DMS53 (cell line): ENCODE data around the gene SLC38A6.
A peak's percentile ranks its signal among the peaks of the same experiment; 100 is the strongest.

ENCODE experiments used
- DNase-seq: peaks from one replicate; lab custom pipeline; 2025; lab: John Stamatoyannopoulos, UW

The SLC38A6 gene

DNA sequence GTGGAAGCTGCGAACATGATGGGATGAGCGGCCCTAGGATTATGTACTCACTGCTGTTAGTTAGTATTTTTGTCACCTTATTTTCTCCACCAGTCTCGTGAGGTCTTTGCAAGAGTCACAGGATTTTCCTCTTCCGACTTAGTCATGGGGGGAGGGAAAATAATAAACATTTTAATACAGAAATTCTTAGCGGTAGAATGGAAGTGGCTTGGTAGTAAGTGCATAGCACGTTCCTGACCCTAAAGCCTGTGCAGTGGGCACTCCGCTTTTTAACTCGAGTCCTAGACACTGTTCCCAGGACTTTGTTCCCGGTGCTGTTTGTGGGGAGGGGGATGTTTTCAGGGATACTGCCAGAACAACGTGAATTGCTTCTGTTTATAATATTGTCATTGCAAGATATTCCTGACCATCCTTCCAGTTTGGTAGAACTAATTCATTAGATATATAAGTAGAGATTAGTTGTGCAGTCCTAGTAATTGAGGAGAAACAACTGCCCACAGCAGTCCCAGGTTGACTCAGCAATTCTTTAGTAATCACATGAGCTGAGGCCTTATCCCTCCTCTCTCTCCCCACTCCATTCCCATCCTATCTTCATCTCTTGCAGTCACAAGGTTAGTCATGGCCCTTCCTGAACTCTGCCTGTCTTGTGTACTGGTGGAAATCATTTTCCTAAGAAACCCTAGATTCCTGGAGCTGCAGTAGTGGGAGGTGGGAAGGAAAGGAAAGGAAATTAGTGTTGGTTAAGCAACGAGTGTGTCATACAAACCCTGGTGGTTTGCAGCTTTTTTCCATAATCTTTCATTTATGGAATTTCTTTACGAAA is 799 bp downstream of the SLC38A6 start:
- DNase-seq, result peak; percentile 43

DNA sequence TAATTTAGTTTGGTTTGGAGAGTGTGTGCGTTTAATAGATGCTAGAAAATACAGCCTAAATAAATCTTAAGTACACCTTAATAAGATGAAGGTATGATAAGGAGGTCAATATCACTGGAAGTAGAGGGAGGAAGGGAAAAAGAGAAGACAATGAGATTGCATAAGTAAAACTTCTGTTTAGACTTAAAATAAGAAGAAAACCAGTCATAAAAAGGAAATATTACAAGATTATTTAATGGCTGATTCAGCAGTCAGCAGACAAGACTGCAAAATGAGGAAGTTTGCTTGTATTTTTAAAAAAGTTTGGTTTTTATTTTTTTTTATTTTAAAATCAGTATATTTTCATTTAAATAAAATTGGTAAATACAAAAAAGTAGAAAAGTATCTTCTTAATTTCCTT is 3.2 kb downstream of the SLC38A6 start:
- no peak for DNase-seq

GRCh38 chr14:60986500-60986899 is 5.5 kb downstream of the SLC38A6 start:
- no peak for DNase-seq

DNA sequence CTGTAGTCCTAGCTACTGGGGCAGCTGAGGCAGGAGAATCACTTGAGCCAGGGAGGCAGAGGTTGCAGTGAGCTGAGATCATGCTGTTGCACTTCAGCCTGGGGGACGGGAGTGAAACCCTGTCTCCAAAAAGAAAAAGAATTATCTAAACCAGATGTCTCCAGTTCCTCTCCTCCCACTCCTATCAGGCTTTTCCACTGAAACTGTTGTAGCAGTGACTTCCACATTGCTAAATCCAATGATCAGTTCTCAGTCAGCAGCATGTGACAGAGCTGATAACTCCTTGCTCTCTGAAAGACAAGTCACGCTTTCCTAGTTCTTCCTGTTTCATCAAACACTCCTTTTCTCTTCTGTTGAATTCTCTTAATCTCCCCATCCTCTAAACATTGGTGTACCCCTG is 8.6 kb downstream of the SLC38A6 start:
- no peak for DNase-seq

DNA sequence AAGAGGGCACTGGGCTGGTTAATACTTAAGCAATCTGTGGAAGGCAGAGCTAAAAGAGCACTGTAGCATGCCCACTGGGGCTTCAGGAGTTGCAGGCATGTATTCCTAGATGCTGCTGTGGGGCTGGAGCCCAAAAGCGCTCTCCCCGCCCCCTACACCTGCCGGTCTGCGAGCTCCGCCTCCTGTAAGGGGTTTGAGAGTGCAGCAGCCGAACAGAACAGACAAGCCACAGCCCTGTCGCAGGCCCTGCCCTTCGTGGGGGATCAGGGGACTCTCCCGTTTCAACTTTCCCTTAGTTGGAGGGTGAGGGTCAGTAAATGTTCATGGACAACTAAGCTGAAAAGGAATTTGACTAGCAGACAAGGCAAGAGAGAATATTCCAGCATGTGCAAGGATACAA is 17.6 kb downstream of the SLC38A6 start:
- DNase-seq, result no peak

- no peak for DNase-seq
These were observed 18.5 kb downstream of the SLC38A6 start for GRCh38 chr14:60999536-60999935.

- DNase-seq, result no peak
These were observed 22.5 kb downstream of the SLC38A6 start for GRCh38 chr14:61003571-61003970.

DNA sequence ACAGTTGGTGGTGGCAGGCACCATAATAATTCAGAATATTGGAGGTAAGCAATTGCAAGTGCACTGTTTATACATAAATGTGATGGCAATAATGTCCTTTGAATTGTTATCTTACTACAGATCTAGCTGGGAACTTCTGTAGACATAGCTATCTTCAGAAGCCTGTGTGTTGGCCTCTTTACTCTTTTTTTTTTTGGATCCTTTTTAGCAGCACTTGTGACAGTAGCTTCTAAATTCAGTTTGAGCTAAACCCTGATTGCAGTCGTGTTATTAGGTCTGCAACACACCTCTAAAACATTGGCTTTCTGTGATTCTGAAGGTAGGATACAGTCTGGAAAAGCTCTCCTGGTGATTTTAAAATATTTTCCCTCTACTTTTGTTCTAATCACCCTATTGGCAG is 38.5 kb downstream of the SLC38A6 start:
- no peak for DNase-seq

GRCh38 chr14:61025251-61026223 is 44.5 kb downstream of the SLC38A6 start:
- peak; percentile 69 for DNase-seq

- no peak for DNase-seq
These were observed 45.5 kb downstream of the SLC38A6 start for GRCh38 chr14:61026526-61026925.

DNA sequence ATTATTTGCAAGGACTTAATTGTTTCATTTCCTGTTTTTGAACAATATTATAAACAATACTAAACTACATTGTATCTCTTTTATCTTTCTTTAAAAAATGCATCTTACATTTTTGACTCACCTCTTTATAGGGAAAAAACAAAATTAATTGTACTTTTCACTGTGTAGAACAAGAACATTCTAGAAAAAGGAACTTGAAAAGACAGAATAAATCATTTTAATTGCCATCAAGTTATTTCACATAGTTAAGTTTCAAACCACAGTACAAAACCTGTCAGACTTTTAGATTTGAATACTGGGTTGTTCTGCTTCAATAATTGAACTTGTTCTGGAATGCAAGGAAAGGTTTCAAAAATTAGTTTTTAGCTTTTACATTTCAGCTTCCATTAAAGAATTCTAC is 50.0 kb downstream of the SLC38A6 start:
- DNase-seq, result no peak

DNA sequence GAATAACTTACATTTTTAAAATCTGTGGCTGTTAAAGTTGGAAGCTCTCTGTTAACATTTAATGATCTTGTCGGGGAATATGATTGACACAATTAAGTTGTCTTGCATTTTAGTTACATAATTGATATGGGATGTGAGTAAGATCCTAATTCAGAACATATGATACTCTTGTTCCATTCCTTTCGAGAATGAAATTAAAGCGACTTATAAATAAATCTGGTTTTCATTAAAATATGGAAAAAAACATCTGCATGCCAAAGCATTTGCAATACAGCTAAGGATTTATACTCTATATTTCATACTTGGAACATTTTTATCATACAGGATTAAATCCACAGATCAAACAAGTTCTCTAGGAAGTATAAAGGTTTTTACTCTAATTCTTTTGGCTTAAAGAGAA is 52.0 kb downstream of the SLC38A6 start:
- no peak for DNase-seq

DNA sequence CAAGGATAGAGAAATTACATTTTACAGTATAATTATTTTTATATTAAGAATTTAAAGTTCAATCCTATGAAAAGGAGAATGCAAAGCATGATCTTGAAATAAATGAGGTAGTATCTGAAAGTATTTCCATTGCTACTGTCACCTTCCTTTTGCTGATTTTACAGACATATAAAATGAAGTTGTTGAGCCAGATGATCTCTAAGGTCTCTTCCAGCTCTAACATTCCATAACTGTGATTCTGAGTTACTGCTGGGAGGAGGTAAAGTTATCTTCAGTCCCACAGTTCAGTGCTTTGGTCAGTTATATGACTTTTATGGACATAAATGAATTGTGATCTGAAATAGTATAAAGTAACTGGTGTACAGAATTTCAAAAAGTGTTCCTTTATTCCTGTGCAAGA is 52.8 kb downstream of the SLC38A6 start:
- peak; percentile 12 for DNase-seq

DNA sequence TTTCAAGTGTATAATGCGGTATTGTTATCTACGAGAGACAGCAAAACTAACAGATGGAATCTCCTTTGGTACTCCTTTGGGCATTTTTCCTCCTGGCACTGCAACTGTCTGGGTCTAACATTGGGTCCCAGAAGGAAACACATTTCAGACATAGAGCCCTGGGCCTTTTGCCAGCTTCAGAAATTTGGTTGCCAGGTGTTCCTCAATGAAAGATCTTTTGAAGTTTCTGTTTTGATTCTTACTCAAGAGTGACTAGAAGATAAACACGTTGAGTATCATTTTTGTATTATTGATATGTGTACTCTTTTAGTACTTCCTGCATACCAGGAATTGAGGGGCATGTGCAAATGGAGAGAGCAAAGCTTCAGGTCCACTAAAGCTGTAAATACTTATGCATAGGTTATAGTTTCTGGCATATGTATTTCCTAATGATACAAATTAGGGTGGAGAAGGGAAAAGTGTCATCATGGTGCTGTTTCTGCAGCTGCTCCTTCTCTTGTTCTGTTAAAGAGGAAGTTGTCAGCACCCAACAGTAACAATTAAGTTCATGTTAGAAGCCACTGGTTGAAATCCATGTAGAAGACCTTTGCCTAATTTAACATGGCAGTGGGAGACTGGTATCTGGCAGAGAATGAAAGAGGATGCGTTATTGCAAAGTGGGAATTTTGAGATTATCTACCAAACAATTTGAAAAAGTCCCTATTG is 53.5 kb downstream of the SLC38A6 start:
- peak; percentile 74 for DNase-seq

DNA sequence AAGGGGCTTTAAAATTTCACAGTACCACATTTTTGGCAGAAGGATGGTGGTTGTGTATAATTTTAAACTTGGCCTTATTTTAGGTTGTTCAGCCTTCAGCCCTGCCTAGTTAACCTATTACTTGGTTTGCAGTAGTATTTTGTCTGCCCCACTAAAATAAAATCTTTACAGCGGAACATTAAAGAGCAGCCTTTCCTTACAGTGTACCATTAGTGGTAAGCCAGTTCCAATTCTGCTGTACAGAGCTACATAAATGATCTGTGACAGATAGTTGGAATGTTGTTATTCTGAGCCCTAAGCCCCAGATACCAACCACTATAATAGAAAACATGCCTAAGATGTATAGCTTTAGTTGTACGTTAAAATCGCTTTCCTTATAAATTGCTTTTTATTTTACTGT is 56.2 kb downstream of the SLC38A6 start:
- DNase-seq, result no peak

- no peak for DNase-seq
These were observed 60.7 kb downstream of the SLC38A6 start for GRCh38 chr14:61041704-61042103.

DNA sequence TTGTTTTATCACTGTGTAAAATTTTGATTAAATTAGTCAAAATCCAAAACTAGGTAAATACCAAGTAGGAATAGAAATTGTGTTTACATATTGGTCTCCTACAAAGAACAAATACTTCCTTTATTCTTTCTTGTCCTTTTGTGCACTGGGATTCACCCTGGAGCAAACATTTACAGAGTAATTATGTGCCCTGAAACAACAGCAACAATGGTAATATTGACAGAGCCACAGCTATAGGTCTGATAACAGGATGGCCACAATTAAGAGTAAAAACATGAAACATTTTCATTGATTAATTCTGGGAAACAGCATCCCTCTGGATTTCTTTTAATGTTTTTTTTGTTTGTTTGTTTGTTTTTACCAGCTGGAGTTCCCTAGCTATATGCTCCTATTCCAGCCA is 61.2 kb downstream of the SLC38A6 start:
- DNase-seq, result peak; percentile 75

GRCh38 chr14:61043506-61043905 is 62.5 kb downstream of the SLC38A6 start:
- DNase-seq, result no peak

GRCh38 chr14:61047021-61047420 is 66.0 kb downstream of the SLC38A6 start:
- no peak for DNase-seq

DNA sequence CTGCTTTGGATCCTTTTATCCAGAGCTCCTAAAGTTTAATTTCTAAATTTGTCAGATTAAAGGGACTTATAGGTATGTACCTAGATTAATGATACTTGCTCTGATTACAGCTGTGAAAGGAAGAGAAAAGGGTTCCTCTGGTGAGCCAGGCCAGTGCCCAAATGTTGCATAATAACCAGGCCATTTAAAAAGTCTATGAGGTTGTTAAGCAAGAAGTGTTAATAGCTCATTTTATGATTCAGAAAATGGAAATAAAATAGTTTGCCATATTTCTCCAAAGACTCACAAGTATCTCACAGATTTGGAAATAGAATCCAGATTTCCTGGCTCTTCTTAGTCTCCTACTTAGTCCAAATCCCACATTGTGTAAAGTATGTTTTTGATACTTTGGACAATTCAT is 67.6 kb downstream of the SLC38A6 start:
- no peak for DNase-seq

- DNase-seq, result no peak
These were observed 69.4 kb downstream of the SLC38A6 start for GRCh38 chr14:61050417-61050816.

DNA sequence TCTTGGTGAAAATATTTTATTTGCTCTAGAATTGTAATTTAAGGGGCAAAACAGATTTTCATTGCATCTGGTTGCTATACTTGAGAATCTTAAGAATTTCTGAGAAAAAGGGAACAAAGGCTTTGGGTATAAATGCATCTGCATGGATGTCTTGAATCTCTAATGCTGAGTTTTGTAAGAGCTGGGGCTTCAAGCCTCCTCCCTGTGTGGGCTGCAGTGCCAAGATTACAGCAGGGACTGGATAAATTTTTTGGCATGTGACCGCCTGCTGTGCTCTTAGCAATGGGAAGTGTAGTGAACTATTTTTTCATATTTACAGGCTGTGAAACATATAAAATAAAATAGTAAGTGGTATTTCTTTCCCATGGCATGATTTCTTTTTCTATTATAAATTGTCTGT is 70.0 kb downstream of the SLC38A6 start:
- no peak for DNase-seq
